Activated CD8-positive, alpha-beta memory T cell treated with anti-CD3 and anti-CD28 coated beads, Interleukin-2, amount 50 U/mL, for 1 hour (primary cell): ENCODE data around the gene FLNB.

Source experiments
- DNase-seq: peaks from one replicate; pipeline ENCODE4 v3.0.0-alpha.2; 2020; ENCODE audit errors: extremely low read depth

Gene FLNB

DNA sequence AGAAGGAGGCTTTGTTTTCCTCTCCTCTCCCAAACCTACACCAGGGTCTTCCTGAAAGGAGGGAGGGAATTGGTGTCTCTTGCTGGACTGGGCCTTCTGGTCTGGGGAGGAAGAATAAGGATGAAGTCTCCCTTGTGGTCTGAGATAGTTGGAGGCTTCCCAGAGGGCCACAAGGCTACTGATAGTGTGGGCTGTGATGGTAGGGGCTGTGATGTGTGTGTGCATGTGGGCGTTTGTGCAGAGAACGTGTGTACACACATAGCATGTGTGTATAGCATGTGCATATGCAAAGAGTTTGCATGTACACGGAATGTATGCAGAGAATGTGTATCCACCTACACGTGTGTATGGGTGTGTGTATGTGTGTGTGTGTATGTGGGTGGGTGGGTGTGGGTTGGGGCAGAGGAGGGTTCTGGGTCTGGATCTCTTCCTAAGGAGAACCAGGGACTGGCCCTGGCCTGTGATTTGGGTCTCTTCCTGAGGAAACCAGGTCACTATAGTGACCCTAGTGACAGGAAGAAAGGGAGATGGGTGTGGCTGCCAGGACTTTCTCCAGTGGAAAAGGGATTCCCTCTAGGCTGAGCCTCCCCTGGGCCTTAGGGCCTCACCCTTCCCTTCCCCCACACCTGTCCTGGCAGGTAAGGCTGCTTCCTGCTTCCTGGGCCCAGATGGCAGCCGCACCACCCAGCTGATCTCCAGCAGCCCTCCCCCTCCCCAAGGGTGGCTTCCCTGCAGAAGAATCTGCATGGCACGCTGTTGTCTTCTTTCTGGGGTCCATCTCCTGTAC, 1.7 kb downstream of the FLNB start:
- DNase-seq: no peak

GRCh38 chr3:58010562-58010961, 2.3 kb downstream of the FLNB start:
- DNase-seq: no peak

DNA sequence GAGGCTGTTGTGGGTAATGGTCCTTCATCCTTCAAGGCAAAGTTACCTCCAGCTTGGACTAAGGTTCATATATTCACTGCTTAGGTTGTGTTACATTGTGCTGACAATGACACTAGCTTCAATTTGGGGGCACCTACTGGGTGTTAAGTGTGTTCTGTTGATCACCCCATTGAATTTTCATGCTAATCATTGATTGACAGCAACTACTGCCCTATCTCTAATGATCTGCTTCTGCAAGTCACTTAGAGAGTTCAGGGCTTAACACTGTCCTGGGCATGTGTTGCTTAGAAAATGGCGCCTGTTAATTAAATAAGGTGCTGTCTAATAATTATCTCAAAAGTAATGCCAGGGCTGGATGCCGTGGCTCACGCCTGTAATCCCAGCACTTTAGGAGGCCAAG, 3.4 kb downstream of the FLNB start:
- DNase-seq: no peak

DNA sequence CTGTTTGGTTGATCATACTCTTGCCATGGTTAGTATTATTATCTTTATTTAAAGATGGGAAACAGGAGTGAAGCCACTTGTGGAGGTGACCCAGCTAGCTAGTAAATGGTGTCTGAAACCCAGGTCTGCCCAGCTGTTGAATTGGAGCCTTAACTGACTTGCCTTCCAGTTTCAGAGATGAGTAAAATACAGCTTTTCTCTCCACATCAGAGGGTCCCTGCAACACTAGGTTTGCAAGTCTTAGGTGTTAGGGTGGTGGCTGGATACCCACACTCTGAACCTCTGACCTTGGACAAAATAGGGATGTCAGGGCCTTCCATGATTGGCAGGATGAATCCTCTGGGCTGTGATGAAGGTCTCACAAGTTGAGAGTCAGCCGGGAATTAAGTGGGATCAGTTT, 4.1 kb downstream of the FLNB start:
- no peak for DNase-seq

DNA sequence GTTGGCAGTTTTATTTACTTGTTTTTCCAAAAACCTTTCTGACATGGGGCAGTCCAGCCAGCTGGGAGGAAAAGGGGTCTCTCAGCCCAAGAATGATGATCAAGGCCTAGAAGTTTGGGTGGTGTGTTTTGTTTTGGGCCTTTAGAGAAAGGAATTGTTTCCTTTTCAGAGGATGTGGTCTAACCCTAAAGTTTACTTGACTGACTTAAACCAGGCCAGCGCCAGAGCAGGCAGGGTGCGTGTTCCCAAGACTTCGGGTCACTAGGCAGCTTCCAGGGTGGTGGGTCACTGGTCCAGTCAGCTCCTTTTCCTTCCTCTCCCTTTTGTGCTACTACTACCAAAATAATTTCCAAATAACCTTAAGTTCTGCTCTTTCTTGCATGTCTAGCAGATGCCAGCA, 4.9 kb downstream of the FLNB start:
- DNase-seq: no peak

DNA sequence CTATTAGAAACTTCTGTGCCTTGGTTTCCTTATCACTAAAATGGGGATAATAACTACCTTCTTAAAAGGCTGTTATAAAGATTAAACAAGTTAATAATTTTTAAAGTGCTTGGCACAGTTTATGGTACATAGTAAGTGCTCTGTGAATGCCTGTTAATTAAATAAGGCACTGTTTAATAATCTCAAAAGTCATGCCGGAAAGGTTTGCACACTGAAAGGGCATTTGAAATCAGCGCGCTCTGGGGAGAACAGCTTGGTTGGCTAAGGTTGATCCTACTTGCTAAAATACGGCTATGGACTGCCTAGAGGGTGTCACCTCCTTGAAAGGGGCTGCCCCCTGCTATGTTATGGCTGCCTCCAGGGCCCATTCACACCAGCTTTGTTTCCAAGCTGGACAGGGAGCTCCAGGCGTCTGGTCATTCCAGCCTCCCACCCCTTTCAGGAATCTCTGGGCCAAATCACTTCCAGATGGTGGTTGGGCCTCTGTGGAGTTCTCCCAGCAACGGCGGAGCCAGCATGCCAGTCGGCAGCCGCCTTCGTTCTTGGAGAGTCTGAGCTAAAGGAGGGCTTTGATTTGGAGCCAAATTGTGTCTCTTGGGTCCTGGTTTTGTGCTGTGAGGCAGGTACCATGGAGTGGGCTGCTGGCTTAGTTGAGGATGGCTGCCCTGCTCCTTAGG, 5.9 kb downstream of the FLNB start:
- no peak for DNase-seq

DNA sequence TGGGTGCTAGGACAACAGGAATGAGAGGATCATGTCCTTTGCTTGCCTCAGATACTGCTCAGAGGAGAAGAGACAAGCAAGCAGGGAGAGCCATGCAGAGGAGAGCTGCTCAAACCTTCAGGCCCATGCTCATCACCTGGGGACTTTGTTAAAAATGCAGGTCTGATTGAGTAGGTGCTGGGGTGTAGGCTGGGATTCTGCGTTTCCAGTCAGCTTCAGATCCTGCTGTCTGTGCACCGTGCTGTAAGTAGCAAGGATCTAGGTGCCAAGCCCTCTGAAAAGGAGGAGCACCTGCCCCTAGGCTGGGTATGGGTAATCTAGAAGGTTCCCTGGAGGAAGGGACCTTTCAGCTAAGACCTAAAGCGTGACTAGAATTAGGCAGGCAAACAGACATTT, 7.3 kb downstream of the FLNB start:
- DNase-seq: no peak

DNA sequence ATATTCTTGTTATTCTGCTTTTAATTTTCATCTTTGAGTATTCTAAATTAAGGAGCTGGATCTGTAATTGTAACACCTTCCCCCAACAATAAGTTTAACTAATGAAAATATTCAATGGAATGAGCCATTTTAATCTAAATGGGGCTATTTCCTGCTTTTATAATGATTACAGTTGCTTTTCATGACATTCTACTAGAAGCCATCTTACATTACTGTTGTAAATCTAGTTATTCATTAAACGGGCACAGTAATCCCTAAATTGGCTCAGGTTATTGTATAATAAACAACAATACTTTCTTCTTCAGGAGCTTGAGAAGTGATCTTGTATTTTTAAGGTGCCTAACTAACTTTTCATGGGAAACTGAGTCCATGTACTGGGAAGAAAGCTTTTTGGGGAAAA, 8.5 kb downstream of the FLNB start:
- no peak for DNase-seq

DNA sequence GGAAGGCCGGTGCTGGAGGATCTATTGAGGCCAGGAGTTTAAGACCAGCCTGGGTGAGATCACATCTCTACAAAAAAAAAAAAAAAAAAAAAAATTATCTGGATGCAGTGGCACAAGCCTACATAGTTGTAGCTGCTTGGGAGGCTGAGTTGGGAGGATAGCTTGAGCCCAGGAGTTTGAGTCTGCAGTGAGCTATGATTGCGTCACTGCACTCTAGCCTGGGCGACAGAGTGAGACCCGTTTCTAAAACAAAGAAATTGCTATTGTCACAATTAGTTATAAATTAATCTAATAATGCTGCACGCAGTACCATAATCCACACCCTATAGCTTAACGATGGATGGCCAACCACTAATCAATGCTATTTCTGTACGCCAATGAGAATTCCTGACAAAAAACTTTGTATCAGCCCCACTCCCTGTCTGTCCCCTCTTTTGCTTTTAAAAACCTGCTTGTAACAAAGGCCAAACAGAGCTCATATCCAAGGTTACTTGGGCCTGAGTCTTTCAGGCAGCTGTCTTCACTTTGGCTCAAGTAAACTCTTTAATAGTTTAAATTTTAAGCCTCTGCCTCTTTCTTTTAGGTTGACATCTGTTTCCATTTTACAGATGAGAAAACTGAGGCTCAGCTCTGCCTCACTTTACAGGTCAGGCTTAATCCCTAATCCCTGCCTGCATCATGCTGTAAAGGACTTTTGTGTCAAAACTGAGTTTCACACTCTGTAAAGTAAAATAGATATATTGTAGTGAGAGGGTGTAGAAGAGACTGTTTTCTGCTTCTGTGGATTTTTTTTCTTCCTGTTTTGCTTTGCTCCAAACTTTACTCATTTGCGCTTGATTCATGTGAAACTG, 10.9 kb downstream of the FLNB start:
- DNase-seq: no peak

- DNase-seq: no peak
Observed at GRCh38 chr3:58020783-58021071, 12.5 kb downstream of the FLNB start.

GRCh38 chr3:58021072-58021959, 13.1 kb downstream of the FLNB start:
- no peak for DNase-seq

- DNase-seq: no peak
Observed at GRCh38 chr3:58021962-58022361, 13.7 kb downstream of the FLNB start.

- DNase-seq: no peak
Observed at GRCh38 chr3:58022490-58022889, 14.3 kb downstream of the FLNB start.

GRCh38 chr3:58023531-58023930, 15.3 kb downstream of the FLNB start:
- no peak for DNase-seq

DNA sequence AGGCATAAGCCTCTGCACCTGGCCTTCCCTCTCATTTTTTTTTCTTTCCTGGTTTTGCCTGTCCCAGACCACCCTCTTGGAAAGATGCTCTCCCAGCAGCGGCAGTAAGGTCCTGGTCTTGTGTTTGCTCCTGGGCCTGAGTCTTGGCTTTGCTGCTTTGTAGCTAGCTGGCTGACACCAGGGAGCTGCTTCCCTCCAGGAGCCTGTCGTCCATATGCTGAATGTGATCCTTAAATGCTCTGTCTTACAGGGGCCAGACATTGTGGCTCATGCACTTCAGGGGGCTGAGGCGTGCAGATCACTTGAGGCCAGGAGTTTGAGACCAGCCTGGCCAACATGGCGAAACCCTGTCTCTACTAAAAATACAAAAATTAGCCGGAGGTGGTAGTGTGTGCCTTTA, 17.2 kb downstream of the FLNB start:
- no peak for DNase-seq

- DNase-seq: no peak
Observed at GRCh38 chr3:58025837-58026569, 17.8 kb downstream of the FLNB start.

DNA sequence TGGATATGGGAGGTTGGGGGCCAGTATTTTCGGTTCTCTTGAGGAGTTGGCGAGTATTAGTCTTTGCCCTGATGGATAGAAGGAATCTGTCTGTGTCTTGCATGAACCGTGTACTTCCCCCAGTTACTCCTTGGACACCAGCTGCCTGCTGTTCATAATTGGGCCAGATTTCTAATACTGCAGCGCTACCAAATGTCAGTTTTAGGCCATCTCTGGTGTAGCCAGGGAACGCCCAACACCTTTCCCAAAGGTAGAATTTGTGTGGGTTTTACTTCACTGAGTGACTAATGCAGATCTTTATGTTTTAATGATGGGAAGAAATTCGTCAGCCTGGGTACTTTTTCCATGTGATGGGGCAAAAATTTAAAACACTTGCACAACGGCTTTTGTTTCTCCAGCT, 18.4 kb downstream of the FLNB start:
- no peak for DNase-seq

- no peak for DNase-seq
Observed at GRCh38 chr3:58027704-58028317, 19.6 kb downstream of the FLNB start.

DNA sequence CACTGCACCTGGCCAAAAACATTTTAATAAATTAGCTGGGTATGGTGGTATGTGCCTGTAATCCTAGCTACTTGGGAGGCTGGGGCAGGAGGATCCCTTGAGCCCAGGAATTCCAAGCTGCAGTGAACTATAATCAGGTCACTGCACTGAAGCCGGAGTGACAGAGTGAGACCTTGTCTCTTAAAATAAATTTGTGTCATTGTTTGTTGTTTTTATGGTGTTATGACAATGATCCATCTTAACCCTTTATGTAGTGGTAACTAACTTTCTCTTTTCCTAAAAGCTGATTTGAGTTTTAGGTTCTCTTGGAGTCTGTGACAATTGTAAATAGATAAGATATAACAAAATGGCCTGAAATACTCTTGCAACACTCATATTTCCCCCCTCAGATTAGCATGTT, 20.7 kb downstream of the FLNB start:
- no peak for DNase-seq

DNA sequence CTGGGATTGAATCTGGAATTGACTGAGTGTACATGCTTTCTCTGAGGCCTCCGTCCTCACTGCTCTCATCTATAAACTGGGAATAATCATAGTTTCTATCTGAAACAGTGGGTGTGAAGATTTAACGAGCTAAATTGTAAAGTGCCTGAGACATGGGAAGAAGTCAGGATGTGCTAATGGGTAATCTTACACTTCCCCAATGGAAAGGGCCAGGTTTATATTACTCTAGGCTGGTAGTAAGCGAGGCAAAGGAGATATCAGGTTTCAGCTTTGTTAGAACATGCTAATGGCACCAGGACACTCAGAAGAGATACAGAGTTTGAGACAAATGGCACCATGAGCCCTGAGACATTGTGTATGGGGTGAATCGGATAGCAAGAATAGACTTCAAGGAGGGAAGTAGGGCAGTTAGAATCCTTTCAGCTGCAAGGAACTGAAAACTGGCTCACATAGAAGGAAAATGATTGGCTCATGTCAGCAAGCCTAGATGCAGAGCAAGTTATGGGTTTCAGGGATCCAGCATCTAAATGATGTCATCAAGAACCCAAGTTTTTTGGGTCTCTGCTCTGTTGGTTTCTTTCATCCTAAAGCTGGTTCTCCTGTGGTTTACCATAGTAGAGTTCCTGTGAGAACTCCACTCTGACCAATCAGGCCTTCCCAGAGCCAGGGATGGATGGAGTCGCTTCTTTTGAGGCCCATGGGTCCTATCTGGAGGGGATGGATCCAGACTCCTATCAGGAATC, 21.8 kb downstream of the FLNB start:
- DNase-seq: no peak
